GM06990 (cell line): ENCODE measurements around the gene MYCBP.
"Not testable (repeated sequence)": the region's sequence is repeated elsewhere in the genome, so short reads cannot be mapped to it uniquely, and the experiment has no call there.

ENCODE experiments used
- DNase-seq: peaks from one replicate; pipeline ENCODE4 v3.0.0-alpha.2; 2011; ENCODE audit not compliant: insufficient read length; ENCODE audit errors: extremely low read depth
- H3K27me3 ChIP-seq: replicated peaks from 2 replicates; pipeline ENCODE4 v1.6.0; 2011; ENCODE audit warnings: low read length; ENCODE audit not compliant: control insufficient read depth, insufficient read depth
- H3K36me3 ChIP-seq: 2 replicates; pipeline ENCODE4 v1.5.1; 2011; ENCODE audit warnings: low read length; ENCODE audit not compliant: control insufficient read depth, insufficient read depth
- H3K4me3 ChIP-seq: replicated peaks from 2 replicates; pipeline ENCODE4 v1.5.1; 2011; ENCODE audit warnings: low read depth, mild to moderate bottlenecking, control low read depth, low read length
- CTCF ChIP-seq: IDR thresholded peaks from 2 replicates; pipeline ENCODE4 v1.5.1; 2011; ENCODE audit warnings: low read length, control low read depth, mild to moderate bottlenecking, inconsistent platforms; ENCODE audit not compliant: insufficient read depth, poor library complexity, severe bottlenecking

Gene MYCBP

GRCh38 chr1:38852780-38853179 is 20.4 kb downstream of the MYCBP start:
- Histone ChIP-seq H3K36me3 (peaks cover 2% of the 10 kb centered on the region), H3K27me3 (no peaks in the 10 kb centered on the region), H3K4me3 (no peak overlapping the region; the same call in 1 of the 2 replicates)
- DNase-seq = peak; percentile 30
- no peak for TF ChIP-seq CTCF

- DNase-seq = peak; percentile 9
- H3K36me3 ChIP-seq = peaks cover 2% of the 10 kb centered on the region
- no peak overlapping the region for H3K4me3 ChIP-seq
- H3K27me3 ChIP-seq = no peaks in the 10 kb centered on the region
- no peak for TF ChIP-seq CTCF
Observed at GRCh38 chr1:38848071-38848470, 25.1 kb downstream of the MYCBP start.

- no peak for DNase-seq
- H3K4me3 ChIP-seq = no peak overlapping the region
- no peak for TF ChIP-seq CTCF
- peaks cover under 1% of the 10 kb centered on the region for H3K36me3 ChIP-seq
- H3K27me3 ChIP-seq = no peaks in the 10 kb centered on the region
Observed at GRCh38 chr1:38846210-38846609, 26.9 kb downstream of the MYCBP start.

- H3K4me3 ChIP-seq, H3K27me3 ChIP-seq, H3K36me3 ChIP-seq, DNase-seq: not testable (repeated sequence)
Observed at GRCh38 chr1:38845088-38845487, 28.1 kb downstream of the MYCBP start.

DNA sequence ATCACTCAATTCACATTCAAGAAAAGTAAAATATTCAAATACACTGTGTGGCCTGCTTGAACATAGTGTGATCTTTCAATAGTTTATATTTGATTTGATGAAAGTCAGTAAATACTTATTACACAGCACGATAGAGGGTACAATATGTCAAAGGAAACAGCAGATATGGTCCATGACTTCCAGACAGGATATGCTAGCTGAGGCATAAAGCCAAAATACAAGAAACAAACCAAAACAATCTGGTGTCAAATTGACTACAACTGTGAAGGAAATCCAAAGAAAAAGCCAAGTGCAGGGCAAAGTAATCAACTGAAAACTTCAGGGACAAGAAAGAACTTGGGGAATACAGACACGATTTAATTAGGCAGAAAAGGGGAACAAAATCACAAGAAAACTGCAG is 32.9 kb downstream of the MYCBP start:
- no peak for DNase-seq
- H3K27me3 ChIP-seq = no peaks in the 10 kb centered on the region
- no peak overlapping the region for H3K4me3 ChIP-seq
- no peak for TF ChIP-seq CTCF
- H3K36me3 ChIP-seq = peaks cover 3% of the 10 kb centered on the region

DNA sequence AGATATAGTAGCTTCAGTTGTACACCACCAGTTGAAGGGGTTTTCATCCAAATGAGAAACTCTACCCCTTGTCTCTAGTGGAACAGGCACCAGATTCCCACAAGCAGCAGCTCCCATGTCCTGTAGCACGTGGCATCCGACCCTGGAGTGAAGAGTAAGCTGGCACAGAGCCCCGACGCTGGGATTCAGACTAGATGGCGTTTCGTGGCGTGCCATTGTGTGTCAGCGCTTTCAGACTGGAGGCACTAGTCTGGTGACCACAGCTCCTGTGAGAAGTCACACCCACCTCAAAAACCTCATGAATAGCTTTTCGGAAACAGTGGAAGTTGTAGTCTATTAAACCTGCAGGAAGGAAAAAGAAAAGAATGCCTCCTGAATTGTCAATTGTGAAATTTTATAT is 33.8 kb downstream of the MYCBP start:
- H3K4me3 ChIP-seq = no peak overlapping the region
- DNase-seq = no peak
- no peak for TF ChIP-seq CTCF
- no peaks in the 10 kb centered on the region for H3K27me3 ChIP-seq
- H3K36me3 ChIP-seq = peaks cover 3% of the 10 kb centered on the region

- DNase-seq, H3K4me3 ChIP-seq, H3K27me3 ChIP-seq, H3K36me3 ChIP-seq: not testable (repeated sequence)
Observed at GRCh38 chr1:38836316-38836715, 36.8 kb downstream of the MYCBP start.
